NCI-H2196 treated with DMSO at 0.1 percent for 48 hours (cell line): ENCODE measurements around the gene MYCN.

ENCODE experiments used
- DNase-seq: peaks from one replicate; lab custom pipeline; 2025; ENCODE audit not compliant: unreplicated experiment; lab: John Stamatoyannopoulos, UW

Gene MYCN

GRCh38 chr2:15930589-15931318 is 9.6 kb upstream of the MYCN start:
- no peak for DNase-seq

GRCh38 chr2:15931319-15931890 is 8.9 kb upstream of the MYCN start:
- no peak for DNase-seq

GRCh38 chr2:15931950-15932349 is 8.4 kb upstream of the MYCN start:
- no peak for DNase-seq

- no peak for DNase-seq
Measured at GRCh38 chr2:15932394-15933183, 7.8 kb upstream of the MYCN start.

GRCh38 chr2:15933184-15933845 is 7.0 kb upstream of the MYCN start:
- DNase-seq: no peak

GRCh38 chr2:15934291-15934945 is 5.9 kb upstream of the MYCN start:
- no peak for DNase-seq

- DNase-seq: no peak
Measured at GRCh38 chr2:15935189-15935588, 5.2 kb upstream of the MYCN start.

- DNase-seq: no peak
Measured at GRCh38 chr2:15935675-15936074, 4.7 kb upstream of the MYCN start.

GRCh38 chr2:15936277-15937104 is 3.9 kb upstream of the MYCN start:
- no peak for DNase-seq

GRCh38 chr2:15937105-15937881 is 3.1 kb upstream of the MYCN start:
- DNase-seq: no peak

- DNase-seq: no peak
Measured at GRCh38 chr2:15937882-15938802, 2.2 kb upstream of the MYCN start.

- DNase-seq: no peak
Measured at GRCh38 chr2:15938803-15939555, 1.4 kb upstream of the MYCN start.

- no peak for DNase-seq
Measured at GRCh38 chr2:15939556-15939853, 845 bp upstream of the MYCN start.

- no peak for DNase-seq
Measured at GRCh38 chr2:15940661-15941480, 521 bp downstream of the MYCN start.

- DNase-seq: no peak
Measured at GRCh38 chr2:15941481-15941850, 1.1 kb downstream of the MYCN start.

GRCh38 chr2:15941871-15942710 is 1.7 kb downstream of the MYCN start:
- no peak for DNase-seq
